ENCODE measurements around the gene KEL.

DNA sequence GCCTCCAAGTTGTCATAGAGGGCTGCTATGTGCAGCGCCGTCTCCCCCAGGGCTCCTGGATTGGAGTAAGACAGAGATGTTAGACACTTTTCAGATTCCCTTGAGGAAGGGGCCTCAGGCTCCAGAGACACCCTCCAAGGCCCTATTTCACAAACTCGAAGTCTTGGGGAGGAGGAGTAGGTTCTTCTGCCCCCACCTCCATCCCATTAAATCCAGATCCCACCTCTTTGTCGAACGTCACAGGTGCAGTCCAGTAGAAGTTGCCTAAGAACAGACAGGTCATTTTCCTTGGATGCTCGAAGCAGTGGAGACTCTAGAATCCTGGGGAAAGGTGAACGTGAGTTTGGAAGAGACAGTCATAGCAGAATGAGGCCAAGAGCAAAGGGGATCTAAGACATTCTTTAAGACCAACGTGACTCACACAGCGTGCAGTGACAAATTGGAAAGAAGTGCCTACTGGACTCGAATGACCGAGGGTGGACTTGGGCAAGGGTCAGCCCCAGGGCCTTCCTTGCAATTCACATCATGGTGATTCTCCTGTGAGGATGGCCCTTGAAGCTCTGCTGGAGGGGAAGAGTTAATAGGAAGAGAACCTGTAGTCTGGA, 31.9 kb downstream of the KEL start:
- TF ChIP-seq EZH2 (IDR thresholded peaks at IDR 0.05) (no peak), POLR2AphosphoS5 (IDR thresholded peaks at IDR 0.05; ENCODE audit: borderline replicate concordance, low read depth, low read length) (no peak), FOXP2 (optimal IDR thresholded peaks at IDR 0.05; ENCODE audit: control extremely low read depth, extremely low read length, insufficient read depth) (no peak)

All from SK-N-MC (cell line).